GM19468 (cell line): ENCODE measurements around the gene CCDC137.

Experiments used
- ATAC-seq: cut with Tn5 transposase; IDR thresholded peaks from one replicate; pipeline ENCODE4 v1.9.1; 2021; ENCODE audit warnings: mild to moderate bottlenecking, moderate library complexity, moderate number of reproducible peaks; ENCODE audit not compliant: unreplicated experiment; ENCODE audit errors: extremely low read depth

CCDC137 gene

DNA sequence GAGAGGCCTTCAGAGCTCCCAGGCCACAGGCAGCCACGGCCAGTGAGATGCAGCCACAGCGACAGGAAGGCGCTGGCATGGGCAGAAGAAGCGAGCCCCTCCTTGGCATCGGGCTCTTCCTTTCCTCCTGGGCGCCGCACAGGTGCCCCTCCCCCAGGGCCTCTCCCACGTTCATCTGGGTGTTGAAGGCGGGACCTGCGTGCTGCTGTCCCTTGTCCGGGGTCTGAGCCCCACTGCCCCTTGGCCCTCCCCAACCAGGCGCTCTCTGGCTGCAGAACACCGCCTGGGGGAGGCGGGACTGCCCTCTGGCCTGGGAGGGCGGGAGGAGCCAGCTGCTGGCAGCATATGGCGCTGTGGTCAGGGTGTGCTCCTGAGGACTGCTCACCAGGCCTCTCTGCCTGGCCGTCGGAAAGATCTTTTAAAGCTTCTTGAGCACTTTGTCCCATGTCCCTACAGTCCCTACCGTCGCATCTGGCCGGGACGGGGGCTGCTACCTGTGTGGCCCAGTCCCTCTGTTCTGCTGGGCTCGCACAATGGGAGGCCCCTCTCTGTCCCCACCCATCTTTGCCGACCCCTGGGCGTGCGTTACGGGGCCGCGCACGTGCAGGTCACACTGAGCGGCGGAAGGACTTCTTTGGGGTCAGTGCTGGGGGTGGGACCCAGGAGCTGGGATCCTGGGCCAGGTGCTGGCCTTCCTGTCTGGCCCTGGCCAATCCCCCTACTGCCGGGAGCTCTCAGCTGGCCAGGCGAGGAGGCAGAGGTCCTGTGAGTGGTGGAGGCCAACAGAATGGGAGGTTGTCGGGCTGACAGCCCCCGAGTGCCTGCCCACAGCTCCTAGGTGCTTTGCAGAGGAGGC, 47.2 kb downstream of the CCDC137 start:
- ATAC-seq: no peak

- ATAC-seq: no peak
Observed at GRCh38 chr17:81714412-81715106, 48.0 kb downstream of the CCDC137 start.

DNA sequence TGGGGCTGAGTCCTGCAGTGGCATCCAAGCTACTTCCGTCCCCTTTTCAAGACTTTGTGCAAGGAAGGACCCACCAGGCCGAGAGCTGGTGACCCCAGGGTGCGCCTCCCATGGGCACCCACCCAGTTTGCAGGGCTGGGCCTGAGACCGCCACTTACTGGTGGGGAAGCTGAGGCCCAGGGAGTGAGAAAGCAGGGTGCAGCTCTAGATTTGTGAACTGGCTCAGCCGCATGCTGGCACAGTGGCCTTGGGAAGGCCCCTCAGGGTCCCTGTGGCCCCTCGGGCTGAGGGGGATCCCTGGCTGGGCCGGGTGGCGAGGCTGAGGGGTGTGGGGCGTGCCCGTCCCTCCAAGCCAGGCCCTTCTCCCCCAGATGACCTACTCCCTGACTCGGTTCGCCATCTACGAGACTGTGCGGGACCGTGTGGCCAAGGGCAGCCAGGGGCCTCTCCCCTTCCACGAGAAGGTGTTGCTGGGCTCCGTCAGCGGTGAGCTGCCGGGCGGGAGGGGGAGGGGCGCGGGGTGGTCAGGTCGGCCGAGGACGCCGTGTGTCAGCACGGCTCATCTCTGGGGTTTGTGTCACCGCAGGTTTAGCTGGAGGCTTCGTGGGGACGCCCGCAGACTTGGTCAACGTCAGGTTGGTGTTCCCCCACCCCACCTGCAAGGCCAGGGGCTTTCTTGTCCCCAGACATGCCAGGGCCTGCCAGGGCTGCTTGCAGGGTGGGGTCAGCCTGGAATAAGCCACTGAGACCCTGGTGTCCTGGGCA, 48.8 kb downstream of the CCDC137 start:
- no peak for ATAC-seq

GRCh38 chr17:81715872-81716673, 49.5 kb downstream of the CCDC137 start:
- ATAC-seq: no peak

GRCh38 chr17:81716674-81716996, 50.1 kb downstream of the CCDC137 start:
- ATAC-seq: no peak

GRCh38 chr17:81717049-81717765, 50.7 kb downstream of the CCDC137 start:
- ATAC-seq: no peak

DNA sequence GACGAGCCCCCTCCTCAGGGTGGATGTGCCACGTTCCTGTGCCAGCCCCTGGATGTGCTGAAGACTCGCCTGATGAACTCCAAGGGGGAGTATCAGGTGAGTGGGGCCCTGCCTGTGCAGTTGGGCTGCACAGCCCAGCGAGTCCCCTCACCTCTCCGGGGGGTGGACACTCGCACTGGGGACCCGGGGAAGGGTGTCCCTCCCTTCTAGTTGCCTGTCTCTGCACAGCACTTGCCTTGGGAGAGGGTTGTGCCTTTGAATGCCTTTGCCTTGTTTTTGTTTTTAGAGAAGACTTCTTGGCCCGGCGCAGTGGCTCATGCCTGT, 51.2 kb downstream of the CCDC137 start:
- ATAC-seq: no peak

DNA sequence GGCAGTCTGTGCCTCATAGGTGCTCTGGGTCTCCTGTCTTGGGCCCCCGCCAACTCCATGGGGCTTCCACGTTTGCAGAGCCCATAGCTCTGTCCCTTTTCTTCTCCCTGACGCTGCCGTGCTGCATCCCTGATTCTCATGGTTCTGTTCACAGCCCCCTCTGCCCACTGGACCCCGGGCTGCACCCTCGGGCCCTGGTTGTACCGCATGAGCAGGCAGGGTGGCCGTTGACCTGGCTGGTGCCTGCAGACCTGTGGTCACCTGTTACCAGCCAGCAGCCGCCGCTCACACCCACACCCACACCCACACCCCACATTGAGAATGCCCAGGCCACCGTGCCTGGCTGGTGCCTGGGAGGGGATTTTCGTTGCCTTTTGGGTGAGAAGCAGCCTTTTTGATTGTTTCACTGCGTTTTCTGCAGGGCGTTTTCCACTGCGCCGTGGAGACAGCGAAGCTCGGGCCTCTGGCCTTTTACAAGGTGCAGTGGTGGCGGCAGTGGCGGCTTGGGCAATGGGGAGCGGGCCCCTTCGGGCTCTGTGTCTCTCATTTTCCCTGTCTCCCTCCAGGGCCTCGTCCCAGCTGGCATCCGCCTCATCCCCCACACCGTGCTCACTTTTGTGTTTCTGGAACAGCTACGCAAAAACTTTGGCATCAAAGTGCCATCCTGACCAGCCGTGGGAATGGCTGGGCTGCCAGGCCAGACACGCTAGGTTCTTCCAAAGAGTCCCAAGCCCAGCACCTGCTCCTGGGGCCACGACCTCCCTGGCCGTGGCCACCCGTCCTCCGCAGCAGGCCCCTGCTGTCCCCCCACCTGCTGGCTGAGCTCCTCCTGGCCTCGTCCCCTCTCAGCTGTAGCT, 53.1 kb downstream of the CCDC137 start:
- ATAC-seq: no peak

DNA sequence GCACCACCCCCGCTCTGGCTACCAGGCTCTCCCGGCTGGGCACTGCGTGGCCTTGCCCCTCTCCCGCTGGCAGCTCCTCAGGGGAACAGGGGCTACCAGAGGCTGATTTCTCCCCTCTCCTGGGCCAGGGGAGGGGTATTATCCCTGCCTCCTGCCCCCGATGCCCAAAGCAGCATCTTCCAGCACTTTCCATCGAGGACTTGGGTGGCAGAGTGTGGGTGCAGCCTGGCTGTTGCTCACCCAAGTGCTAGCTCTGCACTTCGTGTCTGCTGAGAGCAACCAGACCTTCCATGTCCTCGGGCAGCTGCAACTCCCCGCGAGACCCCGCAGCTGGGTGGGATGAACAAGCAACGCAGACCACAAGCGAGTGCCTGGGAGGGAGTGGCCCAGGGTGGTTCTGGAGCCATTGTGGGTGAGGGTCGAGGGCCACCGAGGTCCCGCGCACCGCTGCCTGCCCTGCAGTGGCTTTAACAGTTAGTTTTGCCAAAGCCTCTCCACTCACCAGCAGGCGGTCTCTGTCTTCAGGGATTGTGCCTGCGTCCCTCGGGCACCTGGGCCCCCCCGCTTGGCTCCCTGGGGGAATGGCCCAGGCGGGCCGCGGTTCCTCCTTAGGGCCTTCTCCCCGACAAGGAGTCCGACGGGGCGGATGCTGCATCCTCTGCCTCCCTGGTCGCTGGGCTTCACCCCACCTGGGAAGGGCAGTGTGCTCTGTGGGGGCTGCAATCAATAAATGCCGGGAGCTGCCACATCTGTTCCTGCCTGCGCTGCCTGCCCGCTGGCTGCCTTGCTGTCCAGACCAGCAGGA, 53.9 kb downstream of the CCDC137 start:
- no peak for ATAC-seq

DNA sequence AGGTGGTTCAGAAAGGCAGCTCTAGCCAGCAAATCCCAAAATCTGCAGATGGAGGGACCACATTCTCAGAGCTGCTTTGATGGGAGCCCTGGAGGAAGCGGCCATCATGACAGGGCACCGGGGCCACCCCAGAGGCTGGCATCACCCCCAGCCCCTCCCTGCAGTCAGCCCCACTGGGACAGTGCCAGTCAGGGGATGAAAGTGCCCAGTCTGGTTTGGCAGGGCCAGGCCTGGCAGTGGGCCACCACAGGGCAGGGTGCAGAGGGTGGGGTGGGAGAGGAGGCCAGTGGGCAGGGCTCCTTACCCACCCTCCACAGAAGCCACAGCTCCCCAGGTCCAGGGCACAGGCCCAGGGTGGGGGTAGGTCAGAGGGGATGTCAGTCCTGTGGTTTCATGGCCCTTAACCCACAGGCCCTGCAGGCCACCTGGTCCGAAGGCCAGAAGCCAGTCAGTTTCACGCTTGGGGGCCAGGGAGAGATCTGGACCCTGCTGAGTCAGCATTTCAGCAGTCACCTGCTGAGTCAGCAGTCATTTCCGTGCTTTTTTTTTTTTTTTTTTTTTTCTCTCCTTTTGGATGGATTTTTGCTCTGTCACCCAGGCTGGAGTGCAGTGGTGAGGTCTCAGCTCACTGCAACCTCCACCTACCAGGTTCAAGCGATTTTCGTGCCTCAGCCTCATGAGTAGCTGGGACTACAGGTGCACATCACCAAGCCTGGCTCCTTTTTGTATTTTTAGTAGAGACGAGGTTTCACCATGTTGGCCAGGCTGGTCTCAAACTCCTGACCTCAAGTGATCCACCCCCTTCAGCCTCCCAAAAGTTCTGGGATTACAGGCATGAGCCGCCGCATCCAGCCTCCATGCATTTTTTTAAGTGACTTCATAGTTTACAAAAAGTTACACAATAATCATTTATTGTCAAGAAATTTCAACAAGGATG, 55.9 kb downstream of the CCDC137 start:
- ATAC-seq: no peak
